CD4-positive, alpha-beta T cell (primary cell): ENCODE results near the gene SH3TC2. TPM values are rescaled to one million over a fixed set of nuclear protein-coding genes. Genes with fewer than 3 reads are reported as not detected.

Source experiments
- ATAC-seq: fragments of 200-7000 bp; cut with Tn5 transposase; one replicate; pipeline ENCODE4 v1.10.0; 2022; ENCODE audit warnings: mild to moderate bottlenecking; ENCODE audit not compliant: poor library complexity
- CTCF ChIA-PET: fragments of 350-600 bp; sonication (Branson Sonifier 250); formaldehyde crosslinking; loops from one replicate; lab custom pipeline; 2021; ENCODE audit warnings: antibody characterized with exemption, inconsistent platforms; lab: Charles Lee
- POLR2A ChIA-PET: fragments of 350-600 bp; sonication (Branson Sonifier 250); formaldehyde crosslinking; loops from one replicate; lab custom pipeline; 2021; ENCODE audit warnings: antibody characterized with exemption, inconsistent platforms; lab: Charles Lee
- DNase-seq, 14 experiments: peaks; one replicate each; pipeline ENCODE4 v3.0.0-alpha.2; 2013 to 2020; ENCODE audit warnings: mixed read lengths in 2 of 14
- H3K27ac ChIP-seq, 2 donors: one replicate each; pipeline versions ENCODE4 v1.5.1 to v1.7.0; 2013; ENCODE audit warnings: low read length in 2 of 2, low read depth in 1 of 2, mild to moderate bottlenecking in 1 of 2
- H3K27me3 ChIP-seq, 2 experiments: 1 replicate in 1 of 2; 2 replicates in 1 of 2; pipeline versions ENCODE4 v1.6.1 to v1.7.0; 2013; ENCODE audit warnings: low read length in 2 of 2, control low read depth in 1 of 2, mild to moderate bottlenecking in 1 of 2, moderate library complexity in 1 of 2; ENCODE audit not compliant: insufficient read depth in 2 of 2, control insufficient read depth in 1 of 2
- H3K36me3 ChIP-seq: one replicate; pipeline ENCODE4 v1.6.1; 2013; ENCODE audit warnings: low read length, control low read depth; ENCODE audit not compliant: insufficient read depth
- H3K4me1 ChIP-seq: one replicate; pipeline ENCODE4 v1.6.1; 2013; ENCODE audit warnings: low read length, control low read depth; ENCODE audit not compliant: insufficient read depth
- H3K4me3 ChIP-seq: one replicate; pipeline ENCODE4 v1.5.1; 2013; ENCODE audit warnings: mild to moderate bottlenecking, low read length, moderate library complexity
- H3K9me3 ChIP-seq, 2 experiments: 1 replicate in 1 of 2; 2 replicates in 1 of 2; pipeline versions ENCODE4 v1.6.1 to v1.7.0; 2013; ENCODE audit warnings: low read length in 2 of 2, mild to moderate bottlenecking in 2 of 2, control low read depth in 1 of 2, moderate library complexity in 1 of 2; ENCODE audit not compliant: control insufficient read depth in 1 of 2, insufficient read depth in 1 of 2
- H3K27ac Mint-ChIP-seq: one replicate; pipeline ENCODE4 v1.8.0; 2020; ENCODE audit warnings: mixed read lengths
- H3K27me3 Mint-ChIP-seq: one replicate; pipeline ENCODE4 v1.8.0; 2021; ENCODE audit warnings: mixed read lengths
- H3K36me3 Mint-ChIP-seq: one replicate; pipeline ENCODE4 v1.8.0; 2021; ENCODE audit warnings: low read depth, mixed read lengths
- H3K4me1 Mint-ChIP-seq: one replicate; pipeline ENCODE4 v1.8.0; 2021; ENCODE audit warnings: low read depth, mixed read lengths
- H3K4me3 Mint-ChIP-seq: one replicate; pipeline ENCODE4 v1.8.0; 2020; ENCODE audit warnings: mild to moderate bottlenecking, mixed read lengths
- H3K9me3 Mint-ChIP-seq: one replicate; pipeline ENCODE4 v1.8.0; 2020; ENCODE audit warnings: mixed read lengths
- intact Hi-C, 2 experiments: fragments of 100-400 bp; cut with DNase I in 1 of 2; cut with micrococcal nuclease in 1 of 2; formaldehyde crosslinking; loops; one replicate each; pipeline versions ENCODE4 v1.15.1 to v1.9.0; 2023 to 2025; cut with DNase I, micrococcal nuclease
- total RNA-seq, 174 experiments: library from RNA in 2 of 174; stranded (reverse) in 2 of 174; gene quantifications; one replicate each; pipeline ENCODE4 v1.2.3 and lab custom pipeline; 2021 to 2026
- TF ChIP-seq, protein P1 (sequence below): fragments of 200-600 bp; IDR thresholded peaks from one replicate; pipeline ENCODE4 v1.8.0; 2022; ENCODE audit warnings: antibody characterized with exemption, mild to moderate bottlenecking

Gene SH3TC2
- total RNA-seq, 2 experiments from 2014 or later, result not detected

- CTCF ChIA-PET, result no interaction called here
- H3K4me3 ChIP-seq, result no peak overlapping the region
- no peaks in the 10 kb centered on the region for H3K9me3 ChIP-seq
- Mint-ChIP-seq H3K4me3 (no peak overlapping the region), H3K27me3 (peaks cover 40% of the 10 kb centered on the region), H3K36me3 (no peaks in the 10 kb centered on the region), H3K27ac (no peak overlapping the region), H3K4me1 (no peaks in the 10 kb centered on the region), H3K9me3 (no peaks in the 10 kb centered on the region)
- peaks cover 0 to 3% of the 10 kb centered on the region in 2 experiments for H3K27me3 ChIP-seq
- intact Hi-C loops, result no loop called here
- no peaks in the 10 kb centered on the region for H3K4me1 ChIP-seq
- ATAC-seq (no peak), DNase-seq (no peak)
- POLR2A ChIA-PET, result no interaction called here
- TF ChIP-seq, protein P1, sequence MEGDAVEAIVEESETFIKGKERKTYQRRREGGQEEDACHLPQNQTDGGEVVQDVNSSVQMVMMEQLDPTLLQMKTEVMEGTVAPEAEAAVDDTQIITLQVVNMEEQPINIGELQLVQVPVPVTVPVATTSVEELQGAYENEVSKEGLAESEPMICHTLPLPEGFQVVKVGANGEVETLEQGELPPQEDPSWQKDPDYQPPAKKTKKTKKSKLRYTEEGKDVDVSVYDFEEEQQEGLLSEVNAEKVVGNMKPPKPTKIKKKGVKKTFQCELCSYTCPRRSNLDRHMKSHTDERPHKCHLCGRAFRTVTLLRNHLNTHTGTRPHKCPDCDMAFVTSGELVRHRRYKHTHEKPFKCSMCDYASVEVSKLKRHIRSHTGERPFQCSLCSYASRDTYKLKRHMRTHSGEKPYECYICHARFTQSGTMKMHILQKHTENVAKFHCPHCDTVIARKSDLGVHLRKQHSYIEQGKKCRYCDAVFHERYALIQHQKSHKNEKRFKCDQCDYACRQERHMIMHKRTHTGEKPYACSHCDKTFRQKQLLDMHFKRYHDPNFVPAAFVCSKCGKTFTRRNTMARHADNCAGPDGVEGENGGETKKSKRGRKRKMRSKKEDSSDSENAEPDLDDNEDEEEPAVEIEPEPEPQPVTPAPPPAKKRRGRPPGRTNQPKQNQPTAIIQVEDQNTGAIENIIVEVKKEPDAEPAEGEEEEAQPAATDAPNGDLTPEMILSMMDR, result no peak
- H3K27ac ChIP-seq, result no peak overlapping the region
- H3K36me3 ChIP-seq, result no peaks in the 10 kb centered on the region
Observed at GRCh38 chr5:148989567-148989966, 73.3 kb downstream of the SH3TC2 start.

- H3K27me3 ChIP-seq, result peaks cover 0 to 3% of the 10 kb centered on the region in 2 experiments
- Mint-ChIP-seq H3K27ac (no peak overlapping the region), H3K9me3 (peaks cover 3% of the 10 kb centered on the region), H3K4me1 (no peaks in the 10 kb centered on the region), H3K36me3 (no peaks in the 10 kb centered on the region), H3K4me3 (no peak overlapping the region), H3K27me3 (peaks cover 29% of the 10 kb centered on the region)
- DNase-seq (no peak), ATAC-seq (no peak)
- H3K27ac ChIP-seq, result no peak overlapping the region
- TF ChIP-seq, protein P1, result no peak
- H3K4me1 ChIP-seq, result no peaks in the 10 kb centered on the region
- H3K9me3 ChIP-seq, result no peaks in the 10 kb centered on the region
- no peaks in the 10 kb centered on the region for H3K36me3 ChIP-seq
- POLR2A ChIA-PET, result no interaction called here
- CTCF ChIA-PET, result no interaction called here
- intact Hi-C loops, result no loop called here
- no peak overlapping the region for H3K4me3 ChIP-seq
Observed at GRCh38 chr5:148988328-148988727, 74.5 kb downstream of the SH3TC2 start.

DNA sequence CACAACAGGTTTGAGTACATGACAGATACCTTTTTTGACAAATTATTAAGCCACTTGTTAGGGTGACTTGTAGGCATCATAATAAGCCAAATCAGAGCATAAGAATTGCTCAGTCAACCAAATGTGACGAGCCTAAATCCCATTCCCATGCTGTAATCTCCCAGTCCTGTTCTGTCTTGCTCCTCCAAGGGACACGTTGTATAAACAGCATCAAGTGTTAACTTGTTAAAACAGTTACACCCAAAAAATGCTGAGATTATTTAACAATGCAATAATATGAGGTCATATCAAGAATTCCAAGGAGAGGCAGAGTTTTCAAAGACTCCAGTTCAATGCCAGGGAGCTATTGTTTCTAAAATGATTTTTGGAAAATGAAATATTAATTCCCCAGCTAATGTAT lies 76.2 kb downstream of the SH3TC2 start:
- no peaks in the 10 kb centered on the region for H3K4me1 Mint-ChIP-seq
- Histone ChIP-seq H3K4me1 (no peaks in the 10 kb centered on the region), H3K27me3 (peaks cover 0 to 3% of the 10 kb centered on the region in 2 experiments), H3K4me3 (no peak overlapping the region), H3K27ac (no peak overlapping the region), H3K36me3 (no peaks in the 10 kb centered on the region), H3K9me3 (no peaks in the 10 kb centered on the region)
- H3K36me3 Mint-ChIP-seq, result no peaks in the 10 kb centered on the region
- CTCF ChIA-PET, result no interaction called here
- H3K4me3 Mint-ChIP-seq, result no peak overlapping the region
- H3K27ac Mint-ChIP-seq, result no peak overlapping the region
- DNase-seq (no peak), ATAC-seq (no peak)
- intact Hi-C loops, result no loop called here
- TF ChIP-seq, protein P1, result no peak
- H3K9me3 Mint-ChIP-seq, result peaks cover 3% of the 10 kb centered on the region
- peaks cover 24% of the 10 kb centered on the region for H3K27me3 Mint-ChIP-seq
- POLR2A ChIA-PET, result no interaction called here
